HEK293T (cell line): ENCODE measurements around the gene RAP2B.

Experiments used
- CTCF ChIA-PET: fragments of 350-600 bp; formaldehyde crosslinking; extraction: SDS; loops from one replicate; lab custom pipeline; 2021; ENCODE audit warnings: antibody characterized with exemption, inconsistent platforms; lab: Yijun Ruan, JAX
- POLR2A ChIA-PET: fragments of 350-600 bp; formaldehyde crosslinking; extraction: SDS; loops from one replicate; lab custom pipeline; 2020; ENCODE audit warnings: antibody characterized with exemption, inconsistent platforms; lab: Yijun Ruan, JAX
- DNase-seq: peaks from one replicate; pipeline ENCODE4 v3.0.0; 2012; ENCODE audit warnings: mixed read lengths; ENCODE audit errors: extremely low spot score
- ARNT ChIP-seq: fragments of 450-650 bp; IDR thresholded peaks from 2 replicates; pipeline ENCODE4 v1.6.1; 2017; ENCODE audit warnings: mild to moderate bottlenecking
- BHLHE40 ChIP-seq: fragments of 450-650 bp; IDR thresholded peaks from 2 replicates; pipeline ENCODE4 v1.6.1; 2016; ENCODE audit warnings: mild to moderate bottlenecking, moderate library complexity, borderline replicate concordance
- CTBP1 ChIP-seq: fragments of 450-650 bp; IDR thresholded peaks from 2 replicates; pipeline ENCODE4 v1.6.1; 2016; ENCODE audit warnings: borderline replicate concordance
- ELF4 ChIP-seq: fragments of 450-650 bp; IDR thresholded peaks from 2 replicates; pipeline ENCODE4 v1.6.1; 2017; ENCODE audit warnings: antibody characterized with exemption
- FOXA1 ChIP-seq: fragments of 450-650 bp; IDR thresholded peaks from 2 replicates; pipeline ENCODE4 v1.6.1; 2016; ENCODE audit warnings: mild to moderate bottlenecking
- FOXK2 ChIP-seq: fragments of 450-650 bp; IDR thresholded peaks from 2 replicates; pipeline ENCODE4 v1.6.1; 2016; ENCODE audit warnings: mild to moderate bottlenecking
- FOXM1 ChIP-seq: fragments of 450-650 bp; IDR thresholded peaks from 2 replicates; pipeline ENCODE4 v1.6.1; 2017; ENCODE audit warnings: mild to moderate bottlenecking, borderline replicate concordance
- HDGF ChIP-seq: fragments of 450-650 bp; IDR thresholded peaks from 2 replicates; pipeline ENCODE4 v1.6.1; 2017; ENCODE audit warnings: antibody characterized with exemption, borderline replicate concordance
- L3MBTL2 ChIP-seq: fragments of 450-650 bp; conservative IDR thresholded peaks from 2 replicates; pipeline ENCODE4 v1.6.1; 2016; ENCODE audit warnings: mild to moderate bottlenecking
- LEF1 ChIP-seq: fragments of 450-650 bp; IDR thresholded peaks from 2 replicates; pipeline ENCODE4 v1.6.1; 2017; ENCODE audit warnings: mild to moderate bottlenecking, borderline replicate concordance
- NFRKB ChIP-seq: fragments of 450-650 bp; IDR thresholded peaks from 2 replicates; pipeline ENCODE4 v1.6.1; 2016; ENCODE audit warnings: mild to moderate bottlenecking, moderate library complexity
- SP1 ChIP-seq: fragments of 450-650 bp; IDR thresholded peaks from 2 replicates; pipeline ENCODE4 v1.6.1; 2017
- SUZ12 ChIP-seq: fragments of 450-650 bp; IDR thresholded peaks from 2 replicates; pipeline ENCODE4 v1.6.1; 2016; ENCODE audit warnings: mild to moderate bottlenecking
- TARDBP ChIP-seq: fragments of 450-650 bp; IDR thresholded peaks from 2 replicates; pipeline ENCODE4 v1.6.1; 2016
- ZNF384 ChIP-seq: fragments of 450-650 bp; IDR thresholded peaks from 2 replicates; pipeline ENCODE4 v1.6.1; 2016
- TF ChIP-seq, protein P1 (sequence below): fragments of 450-650 bp; IDR thresholded peaks from 2 replicates; pipeline ENCODE4 v1.6.1; 2016

The RAP2B gene

DNA sequence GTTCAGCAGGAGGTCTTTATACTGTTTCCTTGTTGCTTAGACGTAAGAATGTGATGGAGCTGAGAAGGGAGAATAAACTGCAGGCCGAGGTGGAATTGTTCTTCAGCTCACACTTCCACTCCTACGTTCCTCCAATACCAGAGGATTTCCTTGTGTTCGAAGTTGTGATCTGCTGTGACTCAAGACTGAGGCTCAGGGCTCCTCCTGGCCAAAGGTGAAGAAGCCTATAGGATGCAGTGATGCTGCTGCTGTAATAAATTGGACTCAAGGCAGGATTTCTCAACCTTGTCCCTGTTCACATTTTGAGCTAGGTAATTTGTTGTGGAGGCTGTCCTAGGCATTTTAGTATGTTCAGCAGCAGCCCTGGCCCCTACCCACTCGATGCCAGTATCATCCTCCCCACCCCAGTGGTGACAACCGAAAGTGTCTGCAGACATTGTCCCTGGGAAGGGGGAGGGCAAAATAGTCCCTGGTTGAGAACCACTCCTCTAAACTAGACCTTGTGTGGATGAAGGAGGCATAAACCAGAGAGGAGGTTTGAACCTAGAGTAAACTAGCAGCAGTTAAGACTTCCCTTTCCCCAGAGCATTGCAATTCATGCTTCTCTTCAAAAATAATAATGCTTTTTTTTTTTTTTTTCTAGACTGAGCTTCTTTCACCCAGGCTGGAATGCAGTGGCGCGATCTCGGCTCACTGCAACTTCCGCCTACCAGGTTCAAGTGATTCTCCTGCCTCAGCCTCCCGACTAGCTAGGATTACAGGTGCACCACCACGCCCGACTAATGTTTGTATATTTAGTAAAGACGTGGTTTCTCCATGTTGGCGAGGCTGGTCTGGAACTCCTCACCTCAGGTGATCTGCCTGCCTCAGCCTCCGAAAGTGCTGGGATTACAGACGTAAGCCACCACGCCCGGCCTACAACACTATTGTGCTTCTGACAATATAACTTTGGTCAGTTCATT, 11.1 kb downstream of the RAP2B start:
- TF ChIP-seq HDGF: no peak
- TF ChIP-seq, protein P1, sequence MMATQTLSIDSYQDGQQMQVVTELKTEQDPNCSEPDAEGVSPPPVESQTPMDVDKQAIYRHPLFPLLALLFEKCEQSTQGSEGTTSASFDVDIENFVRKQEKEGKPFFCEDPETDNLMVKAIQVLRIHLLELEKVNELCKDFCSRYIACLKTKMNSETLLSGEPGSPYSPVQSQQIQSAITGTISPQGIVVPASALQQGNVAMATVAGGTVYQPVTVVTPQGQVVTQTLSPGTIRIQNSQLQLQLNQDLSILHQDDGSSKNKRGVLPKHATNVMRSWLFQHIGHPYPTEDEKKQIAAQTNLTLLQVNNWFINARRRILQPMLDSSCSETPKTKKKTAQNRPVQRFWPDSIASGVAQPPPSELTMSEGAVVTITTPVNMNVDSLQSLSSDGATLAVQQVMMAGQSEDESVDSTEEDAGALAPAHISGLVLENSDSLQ: no peak
- TF ChIP-seq BHLHE40: no peak
- TF ChIP-seq ZNF384: no peak
- no peak for TF ChIP-seq FOXM1
- TF ChIP-seq CTBP1: no peak
- TF ChIP-seq SUZ12: no peak
- no peak for TF ChIP-seq FOXA1
- no peak for TF ChIP-seq TARDBP
- TF ChIP-seq LEF1: no peak
- no peak for TF ChIP-seq NFRKB
- no peak for TF ChIP-seq FOXK2
- TF ChIP-seq ARNT: no peak
- no peak for TF ChIP-seq ELF4
- no peak for TF ChIP-seq L3MBTL2
- TF ChIP-seq SP1: no peak
- DNase-seq: no peak
- POLR2A ChIA-PET: interaction anchor here (1.2 to 1.5 kb wide), 2 partner anchors 10 to 12 kb away, joined by 3 to 4 read pairs; no protein-coding TSS in a partner anchor
- CTCF ChIA-PET: interaction anchor here (1.1 kb wide), 1 partner anchor 130 kb away, joined by 3 read pairs; no protein-coding TSS in a partner anchor

DNA sequence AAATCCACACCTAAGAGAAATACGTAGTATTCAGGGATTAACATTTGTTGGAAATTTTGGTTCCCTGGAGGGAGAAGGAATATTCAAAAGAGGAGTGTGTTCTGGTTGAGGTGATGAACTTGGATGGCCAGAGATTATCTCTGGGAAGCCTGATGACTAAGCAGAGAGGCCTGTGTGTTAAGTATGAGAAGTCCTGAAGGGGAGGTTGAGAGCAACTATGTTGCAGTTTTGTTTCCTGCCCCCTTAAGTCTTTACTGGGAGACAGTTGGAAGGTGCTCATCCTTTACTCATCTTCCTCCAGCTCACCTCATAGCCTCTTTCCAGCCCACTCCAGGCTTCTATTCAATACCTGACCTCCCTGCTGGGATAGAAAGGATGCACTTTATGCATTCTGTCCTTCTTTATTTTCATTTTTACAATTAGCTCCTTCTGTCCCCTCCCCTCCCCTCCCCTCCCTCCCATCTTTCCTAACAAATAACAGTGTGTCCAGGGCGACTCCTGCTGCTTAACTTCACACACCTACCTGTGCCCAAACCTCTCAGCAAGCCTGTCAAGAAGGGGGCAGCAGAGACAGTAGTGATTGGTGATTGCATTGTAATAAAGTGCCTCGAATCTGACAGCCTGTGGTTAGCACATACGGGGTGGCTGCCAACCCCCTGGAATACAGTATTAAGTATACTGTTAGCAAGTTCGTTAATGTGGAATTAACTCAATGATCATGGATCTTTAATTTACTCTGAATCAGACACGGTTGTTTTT, 11.9 kb downstream of the RAP2B start:
- ChIA-PET CTCF (no interaction called here), POLR2A (no interaction called here)
- DNase-seq: no peak
- no peak for TF ChIP-seq CTBP1
- no peak for TF ChIP-seq ZNF384
- no peak for TF ChIP-seq LEF1
- TF ChIP-seq HDGF: no peak
- no peak for TF ChIP-seq NFRKB
- TF ChIP-seq FOXK2: no peak
- no peak for TF ChIP-seq L3MBTL2
- TF ChIP-seq SP1: no peak
- no peak for TF ChIP-seq FOXM1
- TF ChIP-seq FOXA1: no peak
- no peak for TF ChIP-seq ELF4

DNA sequence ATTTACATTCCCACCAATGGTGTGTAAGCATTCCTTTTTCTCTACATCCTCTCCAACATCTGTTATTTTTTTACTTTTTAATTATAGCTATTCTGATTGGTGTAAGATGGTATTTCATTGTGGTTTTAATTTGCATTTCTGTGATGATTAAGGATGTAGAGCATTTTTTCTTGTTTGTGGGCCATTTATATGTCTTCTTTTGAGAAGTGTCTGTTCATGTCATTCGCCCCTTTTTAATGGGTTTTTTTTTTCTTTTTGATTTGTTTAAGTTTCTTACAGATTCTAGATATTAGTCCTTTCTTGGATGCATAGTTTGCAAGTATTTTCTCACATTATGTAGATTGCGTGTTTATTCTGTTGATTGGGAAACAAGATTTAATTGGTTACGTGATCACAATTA, 14.2 kb downstream of the RAP2B start:
- no peak for TF ChIP-seq FOXA1
- POLR2A ChIA-PET: no interaction called here
- CTCF ChIA-PET: no interaction called here
- DNase-seq: no peak

DNA sequence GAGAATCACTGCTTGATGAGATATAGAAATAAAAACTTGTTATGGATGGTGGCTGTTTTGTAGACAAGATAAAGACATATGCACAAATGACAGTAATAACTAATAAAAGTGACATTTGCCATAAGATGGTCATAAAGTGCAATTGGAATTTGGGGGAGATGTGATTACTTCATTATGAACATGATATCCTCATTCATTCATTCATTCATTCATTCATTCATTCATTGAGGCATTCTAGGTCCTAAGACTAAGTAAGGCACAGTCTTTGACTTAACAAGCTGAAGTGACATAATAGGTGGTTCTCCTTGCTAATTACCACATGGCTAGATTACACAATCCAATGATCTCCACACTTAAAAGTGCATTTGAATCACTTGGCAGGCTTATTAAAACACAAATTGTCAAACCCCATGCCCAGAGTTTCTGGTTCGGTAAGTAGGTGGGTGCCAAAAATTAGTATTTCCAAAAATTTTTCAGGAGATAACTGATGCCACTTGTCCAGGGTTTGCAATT, 18.9 kb downstream of the RAP2B start:
- CTCF ChIA-PET: interaction anchor here (0.8 kb wide), 1 partner anchor 10 kb away, joined by 4 read pairs; no protein-coding TSS in a partner anchor
- TF ChIP-seq, protein P1: no peak
- POLR2A ChIA-PET: no interaction called here
- no peak for DNase-seq

DNA sequence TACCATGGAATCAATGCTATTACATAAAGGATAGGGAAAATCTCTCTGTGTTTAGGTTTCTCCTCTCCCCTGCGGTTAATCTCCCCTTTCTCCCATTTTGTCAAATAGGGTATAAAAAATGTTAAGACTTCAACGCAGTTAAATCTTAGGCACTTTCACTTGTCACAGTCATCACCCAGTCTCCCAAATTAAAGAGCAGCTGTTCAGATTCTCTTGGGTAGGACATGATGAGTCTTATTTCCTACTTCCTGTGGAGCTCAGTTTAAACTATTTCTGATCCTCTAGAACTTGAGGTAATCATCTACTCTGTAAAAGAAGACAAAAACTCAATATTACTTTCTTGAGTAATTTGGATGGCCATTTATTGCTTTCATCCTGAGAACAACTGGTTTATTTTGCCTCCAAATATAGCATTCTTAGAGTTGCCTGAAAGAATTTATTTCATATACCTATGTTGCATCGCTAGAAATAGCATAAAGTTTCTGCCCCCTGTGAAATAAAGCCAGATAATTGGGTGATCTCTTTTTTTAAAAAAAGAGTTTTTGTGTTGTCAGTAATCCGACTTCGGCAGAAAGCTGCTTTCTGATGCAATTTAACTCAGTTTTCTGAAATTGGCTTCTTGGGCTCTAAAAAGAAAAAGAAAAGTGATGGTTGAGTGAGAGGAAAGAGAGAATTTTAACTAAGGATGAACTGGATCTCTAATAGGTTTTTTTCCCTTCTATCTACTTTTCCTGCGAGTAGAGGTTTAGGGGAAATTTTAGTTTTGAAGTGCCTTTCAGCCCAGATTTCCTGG, 20.7 kb downstream of the RAP2B start:
- TF ChIP-seq NFRKB (no peak), ELF4 (no peak), SP1 (no peak), CTBP1 (no peak)
- CTCF ChIA-PET: interaction anchor here (0.5 kb wide), 1 partner anchor 128 kb away, joined by 7 read pairs; no protein-coding TSS in a partner anchor
- no peak for DNase-seq
- POLR2A ChIA-PET: no interaction called here

DNA sequence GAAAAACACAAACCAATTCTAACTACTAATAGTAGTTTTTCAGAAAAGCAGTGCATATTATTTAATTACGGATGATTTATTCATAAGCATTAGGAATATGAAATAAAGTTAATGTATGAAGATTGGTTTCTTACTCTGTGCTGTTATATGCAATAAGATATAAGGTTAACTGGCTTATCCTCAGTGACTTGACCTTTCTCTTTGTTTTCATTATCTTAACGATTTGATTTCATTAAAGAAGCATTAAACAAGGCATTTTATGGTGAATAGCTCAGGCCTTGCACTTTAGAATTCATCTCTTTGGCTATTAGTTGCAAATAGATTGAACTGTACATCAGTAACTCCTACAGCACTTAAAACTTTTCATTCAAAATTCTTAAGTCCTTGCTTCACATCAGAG, 28.9 kb downstream of the RAP2B start:
- ChIA-PET CTCF (no interaction called here), POLR2A (interaction anchor here (1.3 kb wide), 1 partner anchor 30 kb away, joined by 3 read pairs; no protein-coding TSS in a partner anchor)
- DNase-seq: no peak
- no peak for TF ChIP-seq SP1
- TF ChIP-seq ELF4: no peak
- no peak for TF ChIP-seq ZNF384
- TF ChIP-seq SUZ12: no peak
- TF ChIP-seq BHLHE40: no peak
